T-helper 2 cell treated with Interferon-gamma antibody and Interleukin-4, amounts not matched to agents 5 μg/mL and 100 μg/mL, for 36 hours (primary cell): ENCODE results near the gene ARAP2.

Experiments used
- DNase-seq: peaks from one replicate; pipeline ENCODE4 v3.0.0; 2021; ENCODE audit warnings: low spot score
- H3K27ac Mint-ChIP-seq: one replicate; pipeline ENCODE4 v1.8.0; 2021; ENCODE audit warnings: mild to moderate bottlenecking, mixed read lengths
- H3K27me3 Mint-ChIP-seq: one replicate; pipeline ENCODE4 v1.8.0; 2021; ENCODE audit warnings: low read depth, mixed read lengths
- H3K36me3 Mint-ChIP-seq: one replicate; pipeline ENCODE4 v1.8.0; 2021; ENCODE audit warnings: low read depth, mixed read lengths
- H3K4me1 Mint-ChIP-seq: one replicate; pipeline ENCODE4 v1.8.0; 2021; ENCODE audit warnings: low read depth, mixed read lengths
- H3K4me3 Mint-ChIP-seq: one replicate; pipeline ENCODE4 v1.8.0; 2022; ENCODE audit warnings: mild to moderate bottlenecking, moderate library complexity, mixed read lengths
- H3K9me3 Mint-ChIP-seq: one replicate; pipeline ENCODE4 v1.8.0; 2021; ENCODE audit warnings: mixed read lengths

Gene ARAP2

DNA sequence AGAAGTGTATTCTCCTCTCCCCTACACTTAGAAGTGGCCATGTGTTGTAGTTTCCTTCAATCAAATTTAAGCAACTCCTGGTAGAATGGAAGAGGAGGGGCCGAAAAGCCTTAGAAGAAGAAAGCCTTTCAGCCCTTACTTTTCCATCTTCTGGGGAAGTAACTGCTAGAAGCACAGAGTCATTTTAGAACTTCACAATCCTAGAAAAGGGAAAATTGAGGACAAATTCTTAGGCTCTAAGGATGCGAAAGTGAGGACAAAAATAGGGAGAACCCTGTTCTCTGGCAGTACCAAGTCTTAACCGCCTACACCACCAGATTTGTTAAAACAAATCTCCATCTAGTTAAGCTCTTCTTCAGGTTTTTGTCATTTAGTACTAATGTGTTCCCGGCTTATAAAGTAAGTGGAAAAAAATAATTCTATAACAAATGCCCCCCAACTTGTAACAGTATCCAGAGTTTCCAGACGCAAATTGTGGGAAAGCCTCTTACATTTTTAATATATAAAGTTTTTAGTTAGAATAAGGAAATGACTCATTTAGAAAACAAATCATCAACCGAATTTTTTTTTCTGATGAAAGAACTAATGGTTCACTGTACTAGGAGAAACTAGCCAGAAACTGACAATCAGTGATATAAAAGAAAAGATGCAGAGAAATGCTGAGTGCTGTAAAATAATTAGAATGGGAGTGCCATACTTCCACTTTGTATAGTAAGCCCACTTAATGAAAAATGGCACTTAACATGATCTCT is 76.0 kb downstream of the ARAP2 start:
- no peak overlapping the region for H3K4me3 Mint-ChIP-seq
- H3K36me3 Mint-ChIP-seq: peaks cover 33% of the 10 kb centered on the region
- peaks cover 25% of the 10 kb centered on the region for H3K4me1 Mint-ChIP-seq
- H3K9me3 Mint-ChIP-seq: peaks cover 5% of the 10 kb centered on the region
- no peaks in the 10 kb centered on the region for H3K27me3 Mint-ChIP-seq
- H3K27ac Mint-ChIP-seq: no peak overlapping the region
- no peak for DNase-seq

DNA sequence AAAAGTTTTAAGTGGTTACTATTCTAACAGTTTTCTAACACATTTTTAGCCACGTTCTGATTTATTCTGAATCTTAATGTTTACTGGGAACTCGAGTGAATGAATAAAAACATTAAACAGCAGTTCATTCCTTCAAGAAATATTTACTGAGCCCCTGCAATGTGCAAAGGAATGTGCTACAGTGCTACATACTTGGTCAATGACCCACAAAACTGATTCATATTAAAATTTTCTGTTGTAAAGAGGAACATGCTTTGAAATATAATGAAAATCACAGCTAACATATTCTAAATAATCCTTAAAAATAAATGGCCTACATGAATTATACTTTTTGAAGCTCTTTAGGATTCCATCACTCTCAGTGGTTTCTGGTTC is 78.7 kb downstream of the ARAP2 start:
- H3K27me3 Mint-ChIP-seq: no peaks in the 10 kb centered on the region
- no peak for DNase-seq
- H3K27ac Mint-ChIP-seq: no peak overlapping the region
- H3K4me1 Mint-ChIP-seq: peaks cover 33% of the 10 kb centered on the region
- H3K4me3 Mint-ChIP-seq: no peak overlapping the region
- H3K9me3 Mint-ChIP-seq: peaks cover 5% of the 10 kb centered on the region
- peaks cover 42% of the 10 kb centered on the region for H3K36me3 Mint-ChIP-seq

DNA sequence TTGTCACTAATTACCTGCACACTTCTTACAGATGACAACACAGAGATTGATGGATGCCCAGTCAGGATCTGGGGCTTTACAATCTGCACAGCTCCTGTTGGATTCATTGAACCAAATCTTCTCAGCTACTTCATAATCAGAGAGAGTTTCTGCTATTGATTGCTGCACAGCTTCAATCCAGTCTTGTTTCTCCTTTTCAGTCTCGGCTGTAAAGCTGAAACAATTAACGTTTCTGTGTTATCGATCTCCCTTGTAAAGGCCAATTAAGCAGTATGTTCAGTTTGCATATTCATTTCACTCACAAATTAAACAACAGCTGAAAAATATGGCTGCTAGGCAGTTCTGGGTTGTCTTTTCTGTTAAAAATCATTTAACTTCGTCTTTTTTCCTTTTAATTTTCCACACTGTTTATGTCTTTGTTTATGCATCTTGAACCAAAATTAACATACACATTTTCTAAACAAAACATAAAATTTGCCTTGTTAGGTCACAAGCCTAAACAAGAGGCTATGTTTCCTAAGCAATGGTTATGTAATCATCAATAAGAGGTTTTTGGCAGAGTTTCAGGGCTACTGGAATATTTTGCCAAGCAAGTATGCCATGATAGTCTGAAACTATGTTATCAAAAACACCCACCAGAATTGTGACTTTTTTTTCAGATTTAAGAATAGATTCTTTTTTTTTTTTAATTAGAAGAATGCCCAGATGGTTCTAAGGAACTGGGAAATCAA is 79.2 kb downstream of the ARAP2 start:
- DNase-seq: no peak
- Mint-ChIP-seq H3K9me3 (peaks cover 2% of the 10 kb centered on the region), H3K36me3 (peaks cover 40% of the 10 kb centered on the region), H3K4me1 (peaks cover 30% of the 10 kb centered on the region), H3K27me3 (no peaks in the 10 kb centered on the region), H3K4me3 (no peak overlapping the region), H3K27ac (no peak overlapping the region)

DNA sequence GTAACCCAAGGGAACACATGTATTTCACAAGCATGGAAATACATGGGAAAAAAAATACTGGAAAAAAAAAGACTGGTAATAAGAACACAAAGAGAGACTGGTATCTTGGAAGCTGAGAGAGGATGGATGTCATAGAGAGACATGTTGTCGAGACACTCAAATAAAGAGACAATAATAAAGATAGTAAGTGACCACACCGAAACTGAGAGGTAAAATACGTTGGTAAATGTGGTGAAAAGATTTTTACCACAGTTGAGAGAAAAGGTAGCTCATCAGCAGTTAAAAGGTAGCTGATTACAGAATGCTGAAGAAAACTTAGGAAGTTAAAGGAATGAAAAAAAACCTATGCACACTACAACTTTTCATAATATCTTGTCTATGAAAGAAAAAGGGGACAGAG is 81.1 kb downstream of the ARAP2 start:
- no peak overlapping the region for H3K27ac Mint-ChIP-seq
- peaks cover 48% of the 10 kb centered on the region for H3K36me3 Mint-ChIP-seq
- no peak for DNase-seq
- no peaks in the 10 kb centered on the region for H3K9me3 Mint-ChIP-seq
- H3K27me3 Mint-ChIP-seq: no peaks in the 10 kb centered on the region
- no peak overlapping the region for H3K4me3 Mint-ChIP-seq
- H3K4me1 Mint-ChIP-seq: peaks cover 21% of the 10 kb centered on the region

DNA sequence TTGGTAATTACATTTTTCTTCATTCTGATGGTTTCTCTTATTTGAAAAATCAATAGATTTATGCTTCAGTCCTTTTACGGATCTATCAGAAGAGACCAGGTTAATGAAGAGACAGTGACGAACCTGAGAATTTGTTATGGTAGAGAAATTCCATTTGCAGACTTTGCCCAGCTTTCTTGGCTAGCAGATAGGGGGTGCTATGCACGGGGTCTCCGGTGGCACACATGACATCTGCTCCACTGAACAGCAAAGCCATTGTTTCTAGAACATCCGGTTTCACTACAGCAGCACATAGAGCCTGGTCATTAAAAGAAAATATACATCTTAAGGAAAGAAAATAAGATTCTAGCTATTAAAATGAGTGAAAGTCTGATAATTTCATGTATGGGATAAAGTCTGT is 85.1 kb downstream of the ARAP2 start:
- H3K4me1 Mint-ChIP-seq: peaks cover 17% of the 10 kb centered on the region
- H3K9me3 Mint-ChIP-seq: no peaks in the 10 kb centered on the region
- H3K27ac Mint-ChIP-seq: no peak overlapping the region
- DNase-seq: no peak
- H3K4me3 Mint-ChIP-seq: no peak overlapping the region
- H3K36me3 Mint-ChIP-seq: peaks cover 50% of the 10 kb centered on the region
- H3K27me3 Mint-ChIP-seq: no peaks in the 10 kb centered on the region

DNA sequence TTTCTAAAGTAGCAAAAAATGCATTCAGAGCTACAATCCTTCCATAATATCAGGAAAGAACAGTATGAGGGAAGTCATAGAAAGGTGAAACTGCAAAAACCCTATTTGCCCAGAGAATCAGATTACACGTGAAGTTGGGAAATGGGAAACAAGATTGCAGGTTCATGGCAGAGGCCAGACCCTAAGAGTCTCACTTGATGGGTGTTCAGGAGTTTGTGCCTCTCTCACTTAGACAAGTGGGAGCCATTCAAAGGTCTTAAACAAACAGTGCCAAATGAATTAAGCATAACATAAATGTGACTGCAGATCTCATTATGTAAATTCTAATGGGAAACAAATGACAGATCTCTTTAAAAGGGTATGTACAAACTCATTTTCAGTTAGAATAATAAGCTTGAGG is 91.6 kb downstream of the ARAP2 start:
- Mint-ChIP-seq H3K4me3 (no peak overlapping the region), H3K9me3 (no peaks in the 10 kb centered on the region), H3K4me1 (peaks cover 3% of the 10 kb centered on the region), H3K27ac (no peak overlapping the region), H3K36me3 (peaks cover 32% of the 10 kb centered on the region), H3K27me3 (no peaks in the 10 kb centered on the region)
- no peak for DNase-seq

DNA sequence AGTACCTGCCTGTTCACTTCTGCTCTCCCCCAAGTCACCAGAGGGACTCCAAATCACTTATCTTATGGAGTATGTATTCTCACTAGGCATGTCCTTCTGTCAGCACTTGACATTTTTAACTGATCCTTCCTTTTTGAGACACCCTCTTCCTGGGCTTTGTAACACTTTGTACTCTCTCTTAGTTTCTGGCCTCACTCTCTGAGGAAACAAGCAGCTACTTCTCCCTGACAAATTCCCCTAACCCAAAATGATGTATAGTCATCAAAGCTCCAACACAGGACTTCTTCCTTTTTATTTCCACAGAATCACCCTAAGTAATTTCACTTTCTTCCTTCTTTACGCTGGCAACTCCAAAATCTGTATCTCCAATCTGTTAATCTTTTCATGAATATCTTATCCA is 101.8 kb downstream of the ARAP2 start:
- Mint-ChIP-seq H3K4me3 (no peak overlapping the region), H3K9me3 (no peaks in the 10 kb centered on the region), H3K27me3 (no peaks in the 10 kb centered on the region), H3K36me3 (peaks cover 30% of the 10 kb centered on the region), H3K27ac (no peak overlapping the region), H3K4me1 (no peaks in the 10 kb centered on the region)
- DNase-seq: no peak

DNA sequence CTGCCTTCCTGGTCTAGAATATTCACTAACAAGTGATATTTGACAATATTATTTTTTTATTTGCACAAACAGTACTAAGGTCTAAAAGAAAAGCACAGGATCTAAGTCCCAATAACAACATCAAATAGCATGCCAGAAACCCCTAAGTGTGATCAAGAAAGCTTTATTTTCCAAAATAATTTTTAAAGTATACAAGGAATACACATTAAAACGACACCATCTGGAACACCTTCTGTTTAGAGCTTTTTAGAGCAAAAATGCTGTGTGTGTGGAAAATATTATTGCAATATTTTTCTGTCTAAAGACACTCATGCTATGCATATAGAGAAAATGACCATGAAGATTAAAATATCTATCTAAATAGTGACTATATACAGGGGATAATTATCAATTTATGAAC is 103.1 kb downstream of the ARAP2 start:
- H3K9me3 Mint-ChIP-seq: no peaks in the 10 kb centered on the region
- no peaks in the 10 kb centered on the region for H3K27me3 Mint-ChIP-seq
- no peak for DNase-seq
- H3K36me3 Mint-ChIP-seq: peaks cover 22% of the 10 kb centered on the region
- no peak overlapping the region for H3K4me3 Mint-ChIP-seq
- no peak overlapping the region for H3K27ac Mint-ChIP-seq
- H3K4me1 Mint-ChIP-seq: no peaks in the 10 kb centered on the region

DNA sequence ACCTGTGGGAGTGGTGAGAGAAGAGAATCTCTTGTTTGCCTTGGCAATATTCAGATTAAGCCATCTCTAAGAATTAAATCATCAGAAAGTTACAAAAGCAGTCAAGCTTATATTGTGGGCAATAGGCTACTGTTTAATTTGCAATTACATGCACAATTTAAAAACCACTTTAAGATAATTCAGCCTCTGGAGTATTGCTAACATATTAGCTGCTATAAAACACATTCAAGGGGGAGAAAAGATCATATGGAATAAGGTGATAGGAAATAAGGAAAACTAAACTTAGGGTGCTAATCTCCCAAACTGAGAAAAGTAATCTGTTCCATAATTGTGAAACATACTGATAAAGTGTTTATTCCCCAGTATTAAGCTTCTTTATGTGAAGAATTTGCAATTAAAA is 103.9 kb downstream of the ARAP2 start:
- Mint-ChIP-seq H3K27ac (no peak overlapping the region), H3K4me1 (no peaks in the 10 kb centered on the region), H3K4me3 (no peak overlapping the region)

DNA sequence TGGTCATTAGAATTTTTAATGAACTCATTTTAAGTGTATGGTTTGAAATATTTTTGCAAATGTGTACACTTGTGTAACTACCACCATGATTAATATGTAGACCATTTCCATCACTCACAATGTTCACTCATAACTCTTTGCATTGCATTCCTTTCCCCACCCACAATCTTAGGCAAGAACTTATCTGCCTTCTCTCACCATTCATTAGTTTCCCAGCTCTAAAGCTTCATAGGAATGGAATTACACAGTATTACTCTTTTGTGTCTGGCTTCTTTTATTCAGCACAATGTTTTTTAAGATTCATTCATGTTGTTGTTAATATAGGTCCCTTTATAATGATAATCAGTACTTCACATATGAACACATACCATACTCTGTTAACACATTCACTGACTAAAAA is 106.1 kb downstream of the ARAP2 start:
- peaks cover 8% of the 10 kb centered on the region for H3K36me3 Mint-ChIP-seq
- no peak overlapping the region for H3K27ac Mint-ChIP-seq
- no peak overlapping the region for H3K4me3 Mint-ChIP-seq
- no peaks in the 10 kb centered on the region for H3K27me3 Mint-ChIP-seq
- no peaks in the 10 kb centered on the region for H3K9me3 Mint-ChIP-seq
- DNase-seq: no peak
- H3K4me1 Mint-ChIP-seq: no peaks in the 10 kb centered on the region

More for the DNA sequence above, 103.9 kb downstream of the ARAP2 start:
- Mint-ChIP-seq H3K36me3 (peaks cover 16% of the 10 kb centered on the region), H3K27me3 (no peaks in the 10 kb centered on the region), H3K9me3 (no peaks in the 10 kb centered on the region)
- DNase-seq: no peak

DNA sequence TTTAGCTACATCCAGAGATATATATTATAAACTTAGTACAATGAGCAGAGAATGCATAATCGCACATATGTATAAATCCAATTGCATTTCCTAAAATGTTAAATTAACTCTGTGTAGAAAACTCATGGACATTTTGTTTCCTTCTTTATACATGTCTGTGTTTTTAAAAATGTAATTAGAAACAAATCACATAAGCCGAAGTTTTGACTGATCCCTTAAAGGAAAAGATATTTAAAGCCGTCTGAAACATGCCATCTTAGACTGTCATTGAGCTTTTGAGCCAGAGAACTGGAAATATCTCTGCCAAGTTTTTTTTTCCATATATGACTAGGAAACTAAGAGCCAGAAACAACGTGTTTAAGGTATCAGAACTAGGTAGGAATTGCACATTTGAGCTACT is 107.0 kb downstream of the ARAP2 start:
- peaks cover 3% of the 10 kb centered on the region for H3K36me3 Mint-ChIP-seq
- no peak for DNase-seq
- H3K9me3 Mint-ChIP-seq: no peaks in the 10 kb centered on the region
- H3K4me3 Mint-ChIP-seq: no peak overlapping the region
- H3K27ac Mint-ChIP-seq: no peak overlapping the region
- H3K27me3 Mint-ChIP-seq: no peaks in the 10 kb centered on the region
- no peaks in the 10 kb centered on the region for H3K4me1 Mint-ChIP-seq

DNA sequence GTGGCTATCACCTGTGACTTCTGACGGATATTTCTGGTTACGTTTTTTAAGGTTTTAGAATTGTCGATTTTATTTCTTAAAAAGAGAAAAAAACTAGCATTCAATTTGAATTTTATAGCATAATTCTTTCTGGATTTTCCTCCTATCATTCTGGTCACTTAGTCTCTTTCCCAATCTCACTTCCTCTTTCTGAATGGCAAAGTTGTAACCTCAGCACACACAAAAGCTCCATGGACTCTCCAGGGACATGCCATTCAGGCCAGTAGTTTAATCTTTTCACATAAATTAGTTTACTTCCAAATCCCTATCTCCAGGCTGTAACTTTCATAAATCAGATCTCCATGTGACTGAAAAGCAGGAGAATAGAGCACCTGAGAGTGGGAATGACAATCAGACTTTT is 110.7 kb downstream of the ARAP2 start:
- Mint-ChIP-seq H3K27ac (no peak overlapping the region), H3K9me3 (no peaks in the 10 kb centered on the region), H3K36me3 (peaks cover 13% of the 10 kb centered on the region), H3K27me3 (no peaks in the 10 kb centered on the region), H3K4me3 (no peak overlapping the region), H3K4me1 (peaks cover 9% of the 10 kb centered on the region)
- DNase-seq: no peak

DNA sequence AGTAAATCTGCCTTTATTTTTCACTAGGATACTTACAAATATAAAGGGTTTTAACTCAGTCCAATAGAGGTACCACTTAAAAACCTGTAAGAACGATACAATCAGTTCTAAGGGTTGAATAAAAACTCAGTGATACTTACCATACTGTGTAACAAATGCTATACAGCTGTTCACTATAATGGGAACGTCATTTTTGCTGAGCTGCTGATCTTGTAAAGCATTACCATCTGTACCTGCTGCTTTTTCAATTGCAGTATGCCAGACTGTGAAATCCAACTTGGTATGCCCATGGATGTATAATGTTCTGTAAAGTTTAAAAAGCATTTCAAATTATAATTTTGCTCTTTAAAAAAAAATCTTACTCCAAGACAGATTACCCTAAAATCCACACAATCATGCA is 111.2 kb downstream of the ARAP2 start:
- Mint-ChIP-seq H3K4me3 (no peak overlapping the region), H3K36me3 (peaks cover 11% of the 10 kb centered on the region), H3K9me3 (no peaks in the 10 kb centered on the region), H3K27ac (no peak overlapping the region), H3K4me1 (peaks cover 9% of the 10 kb centered on the region), H3K27me3 (no peaks in the 10 kb centered on the region)
- DNase-seq: no peak

DNA sequence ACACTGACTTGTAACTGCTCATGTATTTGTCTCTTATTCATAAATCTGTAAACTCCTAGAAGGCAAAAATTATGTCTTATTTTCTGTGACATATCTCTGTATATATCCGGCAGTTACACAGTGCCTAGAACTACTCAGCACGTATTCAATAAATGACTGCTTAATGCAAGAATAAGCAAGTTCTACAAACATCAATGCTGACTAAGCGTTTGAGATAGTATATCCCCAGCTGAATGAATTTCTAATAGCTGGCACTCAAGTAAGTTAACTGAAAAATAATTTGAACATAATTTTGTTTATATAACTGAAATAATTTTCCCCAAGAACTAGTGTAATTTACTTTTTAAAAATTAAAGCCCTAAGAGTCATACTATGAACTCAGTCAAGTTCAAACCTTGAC is 113.7 kb downstream of the ARAP2 start:
- H3K9me3 Mint-ChIP-seq: no peaks in the 10 kb centered on the region
- H3K27ac Mint-ChIP-seq: no peak overlapping the region
- H3K36me3 Mint-ChIP-seq: peaks cover 11% of the 10 kb centered on the region
- no peaks in the 10 kb centered on the region for H3K27me3 Mint-ChIP-seq
- DNase-seq: no peak
- H3K4me1 Mint-ChIP-seq: peaks cover 9% of the 10 kb centered on the region
- no peak overlapping the region for H3K4me3 Mint-ChIP-seq

DNA sequence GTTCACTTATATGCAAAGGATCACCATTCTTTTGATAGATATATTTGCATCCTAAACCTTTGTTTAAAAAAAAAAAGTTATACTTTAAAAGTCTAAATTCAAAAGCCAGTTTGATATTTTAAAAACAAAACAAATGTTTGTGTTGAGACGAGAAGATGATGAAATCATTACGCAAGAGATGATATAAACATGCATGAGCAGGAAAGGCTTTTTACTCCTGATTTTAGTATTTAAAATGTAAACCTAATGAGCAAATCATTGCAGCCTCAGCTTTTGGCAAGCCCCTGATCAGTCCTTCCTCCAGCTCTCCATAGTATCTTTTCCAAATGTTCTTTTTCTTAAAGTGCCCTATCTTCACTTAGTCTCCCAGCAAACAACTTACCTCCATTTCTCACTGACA is 115.6 kb downstream of the ARAP2 start:
- no peaks in the 10 kb centered on the region for H3K9me3 Mint-ChIP-seq
- no peaks in the 10 kb centered on the region for H3K27me3 Mint-ChIP-seq
- H3K4me1 Mint-ChIP-seq: peaks cover 9% of the 10 kb centered on the region
- no peak overlapping the region for H3K4me3 Mint-ChIP-seq
- H3K27ac Mint-ChIP-seq: no peak overlapping the region
- DNase-seq: no peak
- peaks cover 18% of the 10 kb centered on the region for H3K36me3 Mint-ChIP-seq
